Mucosa of rectum (tissue), 2 donors: Measurements from ENCODE around the gene MAGI2.

ENCODE experiments used
- H3K27ac ChIP-seq, 2 donors: one replicate each; pipeline ENCODE4 v1.7.0; 2013; ENCODE audit warnings: inconsistent platforms in 2 of 2, low read depth in 2 of 2, low read length in 2 of 2
- H3K27me3 ChIP-seq, 2 donors: one replicate each; pipeline ENCODE4 v1.7.0; 2013; ENCODE audit warnings: low read length in 2 of 2; ENCODE audit not compliant: control insufficient read depth in 2 of 2, insufficient read depth in 2 of 2
- H3K36me3 ChIP-seq, 2 donors: one replicate each; pipeline ENCODE4 v1.7.0; 2013; ENCODE audit warnings: low read length in 2 of 2; ENCODE audit not compliant: control insufficient read depth in 2 of 2, insufficient read depth in 2 of 2
- H3K4me1 ChIP-seq, 2 donors: one replicate each; pipeline ENCODE4 v1.7.0; 2013; ENCODE audit warnings: low read length in 2 of 2, mild to moderate bottlenecking in 1 of 2; ENCODE audit not compliant: control insufficient read depth in 2 of 2, insufficient read depth in 2 of 2
- H3K4me3 ChIP-seq, 2 donors: one replicate each; pipeline ENCODE4 v1.7.0; 2013; ENCODE audit warnings: low read length in 2 of 2
- H3K9ac ChIP-seq, 2 donors: one replicate each; pipeline ENCODE4 v1.7.0; 2013; ENCODE audit warnings: low read length in 2 of 2, low read depth in 1 of 2, mild to moderate bottlenecking in 1 of 2
- H3K9me3 ChIP-seq, 2 donors: one replicate each; pipeline ENCODE4 v1.7.0; 2013; ENCODE audit warnings: low read length in 2 of 2; ENCODE audit not compliant: control insufficient read depth in 2 of 2
- donor health status: healthy.
- donor health status: Normal muscosa, but diverticular disease.

The MAGI2 gene

DNA sequence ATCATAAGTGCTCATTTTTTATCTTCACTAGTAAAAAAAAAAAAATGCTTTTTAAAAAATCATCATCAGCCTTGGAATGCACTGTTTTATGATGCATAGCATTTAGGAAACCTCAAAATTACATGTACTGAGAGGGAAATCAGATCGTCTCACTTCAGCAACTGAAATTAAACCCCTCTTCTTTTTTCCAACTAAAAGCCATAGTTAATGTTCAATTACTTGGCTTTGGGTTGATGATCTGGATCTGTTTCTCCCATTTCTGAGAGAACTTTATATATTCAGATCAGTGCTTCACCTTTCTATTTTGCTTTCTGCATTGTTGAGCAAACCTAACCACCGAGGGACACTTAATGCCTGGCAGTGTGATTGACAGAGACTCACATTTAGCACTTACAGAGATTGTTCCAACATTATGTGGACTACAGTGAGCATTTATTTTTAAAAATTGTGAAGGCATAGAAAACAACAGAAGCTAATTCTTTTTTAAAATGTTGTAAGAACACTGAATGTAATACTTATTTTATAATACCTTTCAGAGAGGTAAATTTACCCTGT, 976.5 kb downstream of the MAGI2 start:
- H3K27ac ChIP-seq = no peak overlapping the region
- no peak overlapping the region for H3K4me3 ChIP-seq
- no peaks in the 10 kb centered on the region for H3K4me1 ChIP-seq
- no peak overlapping the region for H3K9ac ChIP-seq
- no peaks in the 10 kb centered on the region for H3K27me3 ChIP-seq
- no peaks in the 10 kb centered on the region for H3K9me3 ChIP-seq
- H3K36me3 ChIP-seq = no peaks in the 10 kb centered on the region

DNA sequence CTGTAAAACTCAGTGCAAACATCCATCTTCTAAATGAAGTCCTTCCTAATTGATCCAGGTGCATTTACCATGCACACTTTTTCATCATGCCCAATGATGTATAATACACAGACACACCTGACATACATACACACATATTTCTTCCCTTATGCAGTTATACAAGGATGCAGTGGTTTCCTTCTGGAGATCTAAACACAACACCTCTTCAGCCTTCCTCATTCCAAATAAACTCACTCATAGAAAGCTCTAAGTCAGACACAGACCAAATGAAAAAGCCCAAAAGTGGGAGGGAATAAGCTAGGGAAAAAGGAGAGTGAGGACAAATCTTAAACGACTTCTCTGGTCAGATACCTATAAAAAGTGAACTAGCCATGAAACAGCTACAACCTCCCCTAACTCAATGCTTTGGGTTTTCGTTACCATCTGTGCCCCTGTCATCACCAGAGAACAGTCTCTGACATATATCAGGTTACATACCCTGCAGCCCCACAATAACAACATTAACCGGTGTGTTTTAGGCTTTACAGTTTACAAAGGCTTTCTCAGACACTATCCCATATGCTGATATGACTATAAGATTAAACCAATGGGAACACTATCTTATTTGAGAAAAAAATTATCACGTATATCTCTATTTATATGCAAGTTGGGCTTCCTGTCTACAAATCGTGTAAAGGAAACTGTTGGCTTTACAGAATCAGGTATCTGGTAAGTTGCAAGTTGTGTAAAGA, 979.7 kb downstream of the MAGI2 start:
- Histone ChIP-seq H3K27me3 (no peaks in the 10 kb centered on the region), H3K9ac (no peak overlapping the region), H3K27ac (no peak overlapping the region), H3K4me3 (no peak overlapping the region), H3K4me1 (no peaks in the 10 kb centered on the region), H3K9me3 (no peaks in the 10 kb centered on the region), H3K36me3 (no peaks in the 10 kb centered on the region)

DNA sequence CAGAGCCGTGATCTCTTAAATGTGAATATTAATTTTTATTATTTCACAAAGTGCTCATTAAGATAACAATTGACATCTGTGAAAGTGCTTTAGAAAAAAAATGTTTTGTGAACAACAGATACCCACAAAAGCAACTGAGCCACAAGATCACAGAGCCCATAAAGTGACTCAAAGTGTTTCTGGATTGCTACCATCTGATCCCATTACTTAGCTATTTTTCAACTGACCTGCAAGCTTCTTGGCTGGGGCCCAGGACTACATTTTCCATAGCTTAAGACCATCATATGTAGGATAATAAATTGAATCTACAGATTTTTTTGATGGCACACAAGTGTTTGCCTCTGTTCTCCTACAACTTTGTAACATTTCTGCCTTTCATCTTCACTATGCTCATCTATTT, 980.4 kb downstream of the MAGI2 start:
- Histone ChIP-seq H3K9ac (no peak overlapping the region), H3K36me3 (no peaks in the 10 kb centered on the region), H3K4me1 (no peaks in the 10 kb centered on the region), H3K27me3 (no peaks in the 10 kb centered on the region), H3K9me3 (no peaks in the 10 kb centered on the region), H3K4me3 (no peak overlapping the region), H3K27ac (no peak overlapping the region)

DNA sequence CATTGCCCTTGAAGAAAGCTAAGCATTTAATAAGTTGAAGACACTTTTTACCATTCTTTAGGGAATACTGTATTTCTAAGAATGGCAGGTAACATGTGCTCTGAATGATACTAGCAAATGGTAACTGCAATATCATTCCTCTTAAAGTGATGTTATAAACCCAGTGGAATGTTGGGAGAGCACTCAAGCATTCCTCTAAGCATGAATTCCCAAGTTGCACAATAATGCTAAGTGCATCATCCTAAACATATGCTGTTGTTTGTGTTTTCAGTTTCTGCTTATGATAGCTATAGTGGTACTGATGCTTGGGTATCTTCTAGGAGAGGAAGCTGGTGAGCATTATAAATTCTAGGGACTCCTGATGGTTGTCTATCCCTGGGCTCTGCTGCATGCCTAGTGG, 980.9 kb downstream of the MAGI2 start:
- Histone ChIP-seq H3K9me3 (no peaks in the 10 kb centered on the region), H3K36me3 (no peaks in the 10 kb centered on the region), H3K27me3 (no peaks in the 10 kb centered on the region), H3K4me3 (no peak overlapping the region), H3K4me1 (no peaks in the 10 kb centered on the region), H3K9ac (no peak overlapping the region), H3K27ac (no peak overlapping the region)

DNA sequence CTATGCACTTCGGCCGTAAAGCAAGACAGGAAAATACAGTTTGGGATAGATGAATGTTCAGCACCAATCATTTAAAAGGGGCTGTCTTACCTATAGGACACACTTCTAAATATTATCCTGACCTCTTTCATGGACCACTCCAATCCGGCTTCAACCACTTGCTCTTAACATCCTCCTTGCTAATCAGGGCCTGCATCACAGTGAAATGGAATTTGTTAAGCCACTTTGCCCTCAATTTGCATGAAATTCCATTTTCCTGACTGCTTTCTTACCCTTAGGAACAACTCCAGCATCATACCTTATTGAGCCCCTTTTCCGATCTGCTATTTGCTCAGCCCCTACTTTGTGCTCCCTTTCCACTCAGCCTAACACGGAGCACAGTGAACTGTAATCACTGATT, 987.6 kb downstream of the MAGI2 start:
- Histone ChIP-seq H3K9ac (no peak overlapping the region), H3K27ac (no peak overlapping the region), H3K4me3 (no peak overlapping the region), H3K36me3 (no peaks in the 10 kb centered on the region), H3K4me1 (no peaks in the 10 kb centered on the region), H3K9me3 (no peaks in the 10 kb centered on the region), H3K27me3 (no peaks in the 10 kb centered on the region)

DNA sequence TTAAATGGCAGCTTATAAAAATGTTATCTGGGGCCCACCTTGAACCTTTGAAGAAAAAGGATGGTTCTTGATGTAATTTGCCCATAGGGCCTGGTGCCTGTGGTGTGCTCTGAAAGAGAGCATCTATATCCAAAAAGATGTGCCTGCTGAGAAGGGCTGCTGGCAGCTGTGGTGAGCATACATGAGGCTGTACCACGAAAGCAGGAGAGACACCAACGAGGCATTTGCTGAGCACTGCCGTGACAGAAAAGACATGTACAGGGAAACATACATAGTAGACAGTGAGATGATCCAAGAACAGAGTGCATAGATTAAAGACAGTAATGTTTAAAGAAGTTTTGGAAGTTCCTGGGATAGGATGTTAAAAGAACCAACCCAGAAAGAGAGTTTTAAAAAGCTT, 990.4 kb downstream of the MAGI2 start:
- Histone ChIP-seq H3K27ac (no peak overlapping the region), H3K27me3 (no peaks in the 10 kb centered on the region), H3K9ac (no peak overlapping the region), H3K4me3 (no peak overlapping the region), H3K4me1 (no peaks in the 10 kb centered on the region), H3K9me3 (no peaks in the 10 kb centered on the region), H3K36me3 (no peaks in the 10 kb centered on the region)

DNA sequence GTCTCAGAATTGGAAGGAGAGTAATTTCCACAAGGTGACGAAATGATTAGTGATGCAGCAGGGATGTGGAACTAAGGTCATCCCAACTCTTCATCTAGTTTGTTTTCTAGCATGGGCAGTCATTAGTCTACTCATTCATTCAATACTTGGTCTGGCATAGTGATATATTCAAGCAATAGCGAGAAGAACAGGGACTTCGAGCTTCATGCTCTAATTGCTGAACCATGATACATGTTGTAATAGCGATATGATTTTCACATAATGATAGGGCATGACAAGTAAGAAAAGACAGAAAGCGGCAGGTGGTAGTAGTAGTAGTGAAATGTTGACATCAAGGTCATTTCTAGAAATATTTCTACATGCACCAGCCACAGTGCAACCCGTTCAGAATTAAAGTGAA, 1002.8 kb downstream of the MAGI2 start:
- Histone ChIP-seq H3K36me3 (no peaks in the 10 kb centered on the region), H3K27ac (no peak overlapping the region), H3K9ac (no peak overlapping the region), H3K4me3 (no peak overlapping the region), H3K4me1 (no peaks in the 10 kb centered on the region), H3K9me3 (no peaks in the 10 kb centered on the region), H3K27me3 (no peaks in the 10 kb centered on the region)

DNA sequence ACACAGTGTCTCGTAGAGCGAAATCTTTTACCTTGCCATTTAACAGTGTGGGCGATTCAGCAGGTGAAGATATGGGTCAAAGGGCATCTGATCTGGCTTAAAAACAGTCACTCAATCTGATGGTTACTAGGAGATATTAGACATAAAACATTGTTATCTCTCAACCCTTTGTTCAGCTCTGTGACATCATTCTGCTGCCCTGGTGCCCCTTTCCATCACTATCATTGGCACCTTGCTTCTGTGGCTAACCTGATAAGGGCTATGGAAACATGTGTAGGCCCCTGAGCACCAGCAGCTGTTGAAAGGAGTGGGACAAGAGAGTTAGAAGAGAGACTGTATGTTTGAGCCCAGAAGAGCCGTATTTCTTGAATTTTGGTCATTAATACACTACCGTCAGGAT, 1004.6 kb downstream of the MAGI2 start:
- no peaks in the 10 kb centered on the region for H3K9me3 ChIP-seq
- H3K9ac ChIP-seq = no peak overlapping the region
- no peak overlapping the region for H3K27ac ChIP-seq
- H3K36me3 ChIP-seq = no peaks in the 10 kb centered on the region
- no peaks in the 10 kb centered on the region for H3K27me3 ChIP-seq
- H3K4me1 ChIP-seq = no peaks in the 10 kb centered on the region
- H3K4me3 ChIP-seq = no peak overlapping the region

DNA sequence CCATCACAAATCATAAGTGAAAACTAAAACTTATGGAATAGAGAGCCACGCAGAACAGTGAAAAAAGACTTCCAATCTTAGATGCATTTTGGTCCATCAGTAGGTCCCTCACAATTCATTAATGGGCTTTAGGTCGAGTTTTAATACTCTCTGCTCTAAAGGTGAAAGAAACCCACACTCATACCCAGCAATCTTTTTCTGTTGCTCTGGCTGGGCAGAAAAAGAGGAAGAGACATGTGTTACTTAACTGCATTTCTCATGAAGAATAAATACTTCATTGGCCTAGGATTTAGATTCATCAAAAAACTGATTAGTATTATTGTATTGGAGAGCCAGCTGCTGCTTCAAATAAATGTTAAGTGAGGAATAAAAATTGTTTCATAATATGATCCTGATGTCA, 1009.2 kb downstream of the MAGI2 start:
- no peaks in the 10 kb centered on the region for H3K27me3 ChIP-seq
- no peaks in the 10 kb centered on the region for H3K9me3 ChIP-seq
- H3K4me3 ChIP-seq = no peak overlapping the region
- no peak overlapping the region for H3K9ac ChIP-seq
- H3K27ac ChIP-seq = no peak overlapping the region
- H3K36me3 ChIP-seq = no peaks in the 10 kb centered on the region
- H3K4me1 ChIP-seq = no peaks in the 10 kb centered on the region

DNA sequence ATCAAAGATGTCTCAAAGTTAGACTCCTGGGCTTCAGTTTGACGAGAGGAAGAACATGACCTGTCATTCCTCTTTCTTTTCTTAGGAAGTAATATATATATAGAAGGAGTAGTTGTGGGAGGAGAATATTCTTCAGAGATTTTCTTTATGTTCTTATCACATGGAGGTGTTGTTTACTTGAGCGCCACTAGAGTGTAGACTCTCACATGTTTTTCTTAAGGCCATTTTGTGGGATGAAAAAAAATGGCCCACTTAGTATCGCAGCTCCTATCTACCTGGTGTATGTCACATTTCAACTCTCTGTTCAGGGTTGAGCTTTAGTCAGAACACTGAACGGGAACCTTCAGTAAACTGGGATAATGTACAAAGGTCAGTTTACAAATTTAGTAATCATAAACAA, 1009.7 kb downstream of the MAGI2 start:
- Histone ChIP-seq H3K9me3 (no peaks in the 10 kb centered on the region), H3K4me3 (no peak overlapping the region), H3K9ac (no peak overlapping the region), H3K4me1 (no peaks in the 10 kb centered on the region), H3K27me3 (no peaks in the 10 kb centered on the region), H3K27ac (no peak overlapping the region), H3K36me3 (no peaks in the 10 kb centered on the region)
